IMR-90 (cell line): Measurements from ENCODE around the gene TRAF7. TPM values are rescaled to one million over a fixed set of nuclear protein-coding genes. Genes with fewer than 3 reads are reported as not detected.

Source experiments
- ATAC-seq: fragments of 200-7000 bp; cut with Tn5 transposase; 2 replicates; pipeline ENCODE4 v1.9.1; 2020; ENCODE audit warnings: low read depth, mild to moderate bottlenecking, moderate library complexity
- BruUV-seq: library from RNA; stranded (reverse); fragments of 400-500 nt; replicated peaks from 2 replicates; lab custom pipeline; 2021; lab: Mats Ljungman, UMichigan
- CTCF ChIA-PET: fragments of 300-600 bp; formaldehyde crosslinking; extraction: SDS; loops from one replicate; lab custom pipeline; 2021; ENCODE audit warnings: antibody characterized with exemption; lab: Yijun Ruan, JAX
- POLR2A ChIA-PET: fragments of 300-600 bp; sonication (Branson Sonifier 250); formaldehyde crosslinking; loops from one replicate; lab custom pipeline; 2022; ENCODE audit warnings: antibody characterized with exemption; ENCODE audit not compliant: unreplicated experiment; lab: Charles Lee
- DNase-seq: peaks from one replicate; pipeline ENCODE4 v3.0.0; 2013
- H2AFZ ChIP-seq: replicated peaks from 2 replicates; pipeline ENCODE3; 2013; ENCODE audit warnings: low read length, mild to moderate bottlenecking; ENCODE audit not compliant: poor library complexity
- H2AK5ac ChIP-seq: 2 replicates; pipeline ENCODE4 v1.6.1; 2013; ENCODE audit warnings: low read depth, low read length, inconsistent platforms
- H2AK9ac ChIP-seq: replicated peaks from 2 replicates; pipeline ENCODE3; 2013; ENCODE audit warnings: mild to moderate bottlenecking, low read depth, low read length, moderate library complexity; ENCODE audit not compliant: poor library complexity
- H2BK120ac ChIP-seq: 2 replicates; pipeline ENCODE4 v1.6.1; 2013; ENCODE audit warnings: low read depth, low read length, inconsistent platforms
- H2BK15ac ChIP-seq: 3 replicates; pipeline ENCODE4 v1.6.1; 2013; ENCODE audit warnings: low read depth, low read length, inconsistent platforms
- H2BK20ac ChIP-seq: 2 replicates; pipeline ENCODE4 v1.6.1; 2013; ENCODE audit warnings: low read depth, mild to moderate bottlenecking, inconsistent platforms, low read length, moderate library complexity
- H2BK5ac ChIP-seq: 2 replicates; pipeline ENCODE4 v1.6.1; 2013; ENCODE audit warnings: mild to moderate bottlenecking, low read depth, low read length, inconsistent platforms; ENCODE audit not compliant: poor library complexity, severe bottlenecking
- H3K14ac ChIP-seq: replicated peaks from 2 replicates; pipeline ENCODE4 v1.6.1; 2013; ENCODE audit warnings: low read depth, low read length, inconsistent platforms
- H3K18ac ChIP-seq: 2 replicates; pipeline ENCODE4 v1.6.1; 2013; ENCODE audit warnings: low read depth, low read length, control low read depth
- H3K23ac ChIP-seq: 2 replicates; pipeline ENCODE4 v1.6.1; 2013; ENCODE audit warnings: low read depth, low read length, inconsistent platforms
- H3K27ac ChIP-seq: 2 replicates; pipeline ENCODE4 v1.5.1; 2013; ENCODE audit warnings: mild to moderate bottlenecking, control low read depth, low read length; ENCODE audit not compliant: insufficient read depth
- H3K27me3 ChIP-seq: 2 replicates; pipeline ENCODE4 v1.6.1; 2013; ENCODE audit warnings: low read length; ENCODE audit not compliant: control insufficient read depth, insufficient read depth
- H3K36me3 ChIP-seq: 2 replicates; pipeline ENCODE4 v1.6.1; 2013; ENCODE audit warnings: low read length, mixed read lengths; ENCODE audit not compliant: control insufficient read depth, insufficient read depth
- H3K4ac ChIP-seq: 2 replicates; pipeline ENCODE4 v1.6.1; 2013; ENCODE audit warnings: low read depth, low read length, inconsistent platforms
- H3K4me1 ChIP-seq: 2 replicates; pipeline ENCODE4 v1.6.1; 2013; ENCODE audit warnings: low read length, mixed read lengths; ENCODE audit not compliant: control insufficient read depth, insufficient read depth
- H3K4me2 ChIP-seq: 2 replicates; pipeline ENCODE4 v1.6.1; 2013; ENCODE audit warnings: low read depth, mild to moderate bottlenecking, control low read depth, low read length, moderate library complexity
- H3K4me3 ChIP-seq: 2 replicates; pipeline ENCODE4 v1.5.1; 2013; ENCODE audit warnings: low read depth, mild to moderate bottlenecking, control low read depth, low read length, moderate library complexity; ENCODE audit not compliant: insufficient read depth
- H3K56ac ChIP-seq: 2 replicates; pipeline ENCODE4 v1.6.1; 2013; ENCODE audit warnings: low read length, inconsistent platforms; ENCODE audit not compliant: insufficient read depth; ENCODE audit errors: extremely low read depth
- H3K79me1 ChIP-seq, 2 experiments: 2 replicates each; pipeline ENCODE4 v1.6.1; 2013; ENCODE audit warnings: low read length in 2 of 2, inconsistent platforms in 1 of 2, low read depth in 1 of 2
- H3K9ac ChIP-seq: 2 replicates; pipeline ENCODE4 v1.6.1; 2013; ENCODE audit warnings: low read depth, low read length, control low read depth
- H3K9me1 ChIP-seq: 2 replicates; pipeline ENCODE4 v1.6.1; 2013; ENCODE audit warnings: low read length, inconsistent platforms; ENCODE audit not compliant: insufficient read depth
- H3K9me3 ChIP-seq: 2 replicates; pipeline ENCODE4 v1.6.1; 2013; ENCODE audit warnings: low read length; ENCODE audit not compliant: control insufficient read depth, insufficient read depth
- H4K20me1 ChIP-seq: 2 replicates; pipeline ENCODE4 v1.6.1; 2013; ENCODE audit warnings: low read length, inconsistent platforms; ENCODE audit not compliant: insufficient read depth
- H4K5ac ChIP-seq: 2 replicates; pipeline ENCODE4 v1.6.1; 2013; ENCODE audit warnings: mild to moderate bottlenecking, low read depth, low read length, control low read depth
- H4K8ac ChIP-seq, 2 experiments: 2 replicates each; pipeline ENCODE4 v1.6.1; 2013; ENCODE audit warnings: low read depth in 2 of 2, low read length in 2 of 2, control low read depth in 1 of 2, inconsistent platforms in 1 of 2
- H4K91ac ChIP-seq: 2 replicates; pipeline ENCODE4 v1.6.1; 2013; ENCODE audit warnings: low read depth, low read length, inconsistent platforms; ENCODE audit not compliant: insufficient read depth
- BHLHE40 ChIP-seq: fragments of 150-350 bp; IDR thresholded peaks from 2 replicates; pipeline ENCODE4 v1.6.1; 2016; ENCODE audit warnings: mild to moderate bottlenecking, low read depth, low read length
- CEBPB ChIP-seq: IDR thresholded peaks from 2 replicates; pipeline ENCODE4 v1.6.1; 2012; ENCODE audit warnings: low read depth, low read length, improper control_type of control experiment
- CHD1 ChIP-seq: IDR thresholded peaks from 2 replicates; pipeline ENCODE4 v1.6.1; 2012; ENCODE audit warnings: low read depth, low read length, improper control_type of control experiment
- CTCF ChIP-seq: conservative IDR thresholded peaks from 2 replicates; pipeline ENCODE4 v1.5.1; 2012; ENCODE audit warnings: mild to moderate bottlenecking, low read depth, low read length, improper control_type of control experiment
- ELK1 ChIP-seq: fragments of 150-350 bp; IDR thresholded peaks from 2 replicates; pipeline ENCODE4 v1.6.1; 2016; ENCODE audit warnings: low read depth, mild to moderate bottlenecking, low read length, moderate library complexity, borderline replicate concordance
- FOS ChIP-seq: fragments of 150-350 bp; IDR thresholded peaks from 2 replicates; pipeline ENCODE4 v1.6.1; 2016; ENCODE audit warnings: low read depth, low read length
- MAFK ChIP-seq: IDR thresholded peaks from 2 replicates; pipeline ENCODE4 v1.6.1; 2012; ENCODE audit warnings: low read depth, low read length, improper control_type of control experiment
- MAZ ChIP-seq: IDR thresholded peaks from 2 replicates; pipeline ENCODE4 v1.6.1; 2012; ENCODE audit warnings: low read depth, mild to moderate bottlenecking, low read length, improper control_type of control experiment, moderate library complexity, borderline replicate concordance
- MXI1 ChIP-seq: IDR thresholded peaks from 2 replicates; pipeline ENCODE4 v1.6.1; 2012; ENCODE audit warnings: low read depth, mild to moderate bottlenecking, low read length, moderate library complexity, borderline replicate concordance
- NFE2L2 ChIP-seq: fragments of 150-350 bp; IDR thresholded peaks from 2 replicates; pipeline ENCODE4 v1.6.1; 2016; ENCODE audit warnings: low read depth, mild to moderate bottlenecking, low read length
- POLR2A ChIP-seq: IDR thresholded peaks from 2 replicates; pipeline ENCODE4 v1.6.1; 2012; ENCODE audit warnings: mild to moderate bottlenecking, low read depth, low read length
- RAD21 ChIP-seq: IDR thresholded peaks from 2 replicates; pipeline ENCODE4 v1.6.1; 2012; ENCODE audit warnings: low read length, improper control_type of control experiment
- RCOR1 ChIP-seq: IDR thresholded peaks from 2 replicates; pipeline ENCODE4 v1.6.1; 2012; ENCODE audit warnings: mild to moderate bottlenecking, low read length, improper control_type of control experiment; ENCODE audit not compliant: insufficient replicate concordance
- RFX5 ChIP-seq: IDR thresholded peaks from 2 replicates; pipeline ENCODE4 v1.8.0; 2012; ENCODE audit warnings: low read depth, mild to moderate bottlenecking, low read length, moderate library complexity
- SMC3 ChIP-seq: fragments of 150-350 bp; IDR thresholded peaks from 2 replicates; pipeline ENCODE4 v1.6.1; 2016; ENCODE audit warnings: low read depth, mild to moderate bottlenecking, antibody characterized with exemption, low read length, moderate library complexity
- USF2 ChIP-seq: fragments of 150-350 bp; IDR thresholded peaks from 2 replicates; pipeline ENCODE4 v1.6.1; 2017; ENCODE audit warnings: mild to moderate bottlenecking, antibody characterized with exemption, low read length, low read depth
- WGBS, 2 experiments: methylation state at CpG; one replicate each; pipeline versions ENCODE4 v1.1.5 to v1.1.7; 2013; ENCODE audit warnings: missing lambda C conversion rate in 2 of 2; ENCODE audit not compliant: insufficient read length in 1 of 2; ENCODE audit errors: extremely low coverage in 2 of 2; 5-methylcytosine and 5-hydroxymethylcytosine counted together
- dilution Hi-C: fragments of 300-500 bp; cut with HindIII; formaldehyde crosslinking; loops from one replicate; pipeline ENCODE4 v1.14.3; 2018; ENCODE audit warnings: low sequenced_read_pairs; ENCODE audit not compliant: unreplicated experiment
- in situ Hi-C: fragments of 300-500 bp; cut with MboI; formaldehyde crosslinking; loops from 3 replicates; pipeline ENCODE4 v1.14.3; 2019; ENCODE audit warnings: low sequenced_read_pairs, inconsistent platforms, mixed read lengths
- intact Hi-C: fragments of 100-400 bp; cut with micrococcal nuclease; formaldehyde crosslinking; loops from 2 replicates; pipeline ENCODE4 v1.10.0; 2022
- polyA plus RNA-seq, 3 experiments: library from polyadenylated mRNA; depleted of rRNA; stranded (reverse); fragments of >200 nt; gene quantifications; 2 replicates each; pipeline ENCODE4 v1.2.3, GENCODE V29; 2012; ENCODE audit warnings: low replicate concordance in 1 of 3
- total RNA-seq: library from RNA; depleted of rRNA; stranded (reverse); fragments of >200 nt; gene quantifications from 2 replicates; pipeline ENCODE4 v1.2.3, GENCODE V29; 2012

The TRAF7 gene
- total and polyA plus RNA-seq, 2 of the 4 experiments (the other 2 are of a cell fraction): 29.6 to 52.6 TPM

GRCh38 chr16:2216330-2216729, 60.7 kb downstream of the TRAF7 start:
- Histone ChIP-seq H2BK20ac (no peak overlapping the region), H3K9ac (no peak overlapping the region), H3K27ac (no peak overlapping the region), H3K9me1 (no peaks in the 10 kb centered on the region), H3K4ac (no peak overlapping the region), H3K4me2 (no peak overlapping the region), H4K91ac (no peak overlapping the region), H3K9me3 (no peaks in the 10 kb centered on the region), H2AK5ac (no peak overlapping the region), H3K27me3 (no peaks in the 10 kb centered on the region), H2AFZ (no peak overlapping the region), H3K14ac (no peak overlapping the region), H3K56ac (no peak overlapping the region), H4K5ac (no peak overlapping the region), H4K20me1 (peaks cover 12% of the 10 kb centered on the region), H2BK5ac (no peak overlapping the region), H3K4me3 (no peak overlapping the region), H3K79me1 (peaks cover 14 to 30% of the 10 kb centered on the region in 2 experiments), H4K8ac (0 out of 4 replicates have a peak overlapping the region, but pooled peaks of 1 of the 2 experiments have one; percentile 9), H3K23ac (no peak overlapping the region), H3K18ac (no peak overlapping the region), H3K36me3 (peaks cover 4% of the 10 kb centered on the region; the same call in 1 of the 2 replicates), H2BK15ac (no peak overlapping the region), H2AK9ac (no peak overlapping the region), H3K4me1 (peaks cover 7% of the 10 kb centered on the region), H2BK120ac (no peak overlapping the region)
- in situ Hi-C loops: no loop called here
- ChIA-PET CTCF (no interaction called here), POLR2A (no interaction called here)
- TF ChIP-seq CEBPB (no peak), MAFK (no peak), RAD21 (no peak), ELK1 (no peak), NFE2L2 (no peak), MXI1 (no peak), MAZ (no peak), BHLHE40 (no peak), FOS (no peak), SMC3 (no peak), CTCF (no peak), RCOR1 (no peak), CHD1 (no peak), USF2 (no peak), RFX5 (no peak), POLR2A (no peak)
- DNase-seq: no peak
- BruUV-seq: no TSS peak
- dilution Hi-C loops: no loop called here
- intact Hi-C loops: no loop called here
- no CpG with 5 or more reads among the region's 4 CpGs for WGBS, 2 experiments
- no peak for ATAC-seq
